Stromal cell of bone marrow (primary cell): Measurements from ENCODE around the gene WDR90.

Experiments
- DNase-seq: peaks from one replicate; pipeline ENCODE4 v3.0.0-alpha.2; 2012; ENCODE audit warnings: low read depth

Gene WDR90

DNA sequence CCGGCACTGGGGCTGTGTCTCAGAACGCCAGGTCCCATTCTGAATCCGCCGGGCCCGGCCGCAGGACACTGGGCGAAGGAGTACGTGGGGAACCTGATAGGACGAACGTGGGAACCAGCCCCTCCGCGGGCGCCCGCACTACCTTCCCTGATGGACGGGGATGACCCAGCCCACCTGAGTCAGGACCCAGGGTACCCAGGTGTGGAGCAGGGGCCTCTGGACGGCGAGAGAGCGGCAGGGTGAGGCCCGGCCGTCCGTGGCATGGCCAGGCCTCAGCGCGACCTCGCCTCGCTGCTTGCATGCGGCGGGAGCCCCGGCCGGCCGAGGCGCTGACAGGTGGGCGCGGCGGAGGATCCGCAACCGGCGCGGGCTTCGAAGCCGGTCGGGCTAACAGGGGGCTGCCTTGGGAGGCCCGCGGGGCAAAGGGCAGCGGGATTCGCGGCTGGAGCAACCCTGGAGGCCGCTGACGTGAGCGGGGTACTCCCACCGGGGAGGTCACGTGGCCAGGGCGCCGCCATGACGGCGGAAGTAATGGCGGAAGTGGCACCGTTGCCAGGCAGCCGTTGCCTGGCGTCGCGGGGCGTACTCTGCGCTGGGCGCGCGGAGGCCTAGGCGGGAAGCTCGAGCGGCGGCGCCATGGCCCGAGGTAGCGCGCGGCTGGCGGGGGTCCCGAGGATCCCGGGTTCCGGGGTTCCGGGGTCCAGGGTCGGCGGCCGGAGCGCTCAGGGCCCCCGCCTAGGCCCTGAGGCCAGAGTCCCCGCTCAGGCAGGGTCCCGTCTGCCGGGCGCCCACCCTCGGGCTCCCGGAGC lies at the start of gene WDR90:
Gene WDR90, plus strand, starts transcription at position 585 of the 809 bp plus-strand sequence. Its CDS starts 52 bp downstream, at position 637.
- peak; percentile 83 for DNase-seq

DNA sequence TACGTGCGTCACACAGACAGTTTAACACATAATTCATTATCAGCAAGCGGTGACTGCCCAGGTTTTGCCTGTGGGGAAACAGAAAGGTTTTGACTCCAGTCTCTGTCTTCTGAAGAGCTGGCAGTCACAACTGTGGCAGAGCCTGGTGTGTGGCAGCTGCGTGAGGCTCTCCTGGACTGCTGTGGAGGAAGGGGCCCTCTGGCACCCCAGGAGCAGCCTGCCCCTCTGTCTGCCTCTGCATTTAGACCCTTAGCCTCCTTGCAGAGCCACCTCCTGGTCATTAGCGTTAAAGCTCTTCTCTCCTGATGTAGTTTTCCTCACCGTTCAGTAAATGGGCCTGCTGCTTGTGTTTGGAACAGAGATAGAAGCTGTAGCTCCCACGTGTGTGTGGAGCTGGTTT lies 48.4 kb upstream of the WDR90 start:
- DNase-seq, result no peak

DNA sequence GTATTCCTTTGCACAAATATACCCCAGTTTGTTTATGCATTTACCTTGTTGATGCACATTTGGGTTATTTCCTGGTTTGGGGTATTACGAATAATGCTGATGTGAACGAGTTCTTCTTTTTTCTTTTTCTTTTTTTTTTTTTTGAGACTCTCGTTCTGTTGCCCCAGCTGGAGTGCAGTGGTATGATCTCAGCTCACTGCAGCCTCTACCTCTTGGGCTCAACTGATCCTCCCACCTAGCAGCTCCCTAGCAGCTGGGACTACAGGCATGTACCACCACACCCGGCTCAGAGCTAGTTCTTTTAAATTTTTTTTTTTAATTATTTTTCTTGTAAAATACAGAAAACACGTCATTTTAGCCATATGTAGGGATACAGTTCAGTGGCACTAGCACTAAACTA lies 45.2 kb upstream of the WDR90 start:
- DNase-seq, result no peak

DNA sequence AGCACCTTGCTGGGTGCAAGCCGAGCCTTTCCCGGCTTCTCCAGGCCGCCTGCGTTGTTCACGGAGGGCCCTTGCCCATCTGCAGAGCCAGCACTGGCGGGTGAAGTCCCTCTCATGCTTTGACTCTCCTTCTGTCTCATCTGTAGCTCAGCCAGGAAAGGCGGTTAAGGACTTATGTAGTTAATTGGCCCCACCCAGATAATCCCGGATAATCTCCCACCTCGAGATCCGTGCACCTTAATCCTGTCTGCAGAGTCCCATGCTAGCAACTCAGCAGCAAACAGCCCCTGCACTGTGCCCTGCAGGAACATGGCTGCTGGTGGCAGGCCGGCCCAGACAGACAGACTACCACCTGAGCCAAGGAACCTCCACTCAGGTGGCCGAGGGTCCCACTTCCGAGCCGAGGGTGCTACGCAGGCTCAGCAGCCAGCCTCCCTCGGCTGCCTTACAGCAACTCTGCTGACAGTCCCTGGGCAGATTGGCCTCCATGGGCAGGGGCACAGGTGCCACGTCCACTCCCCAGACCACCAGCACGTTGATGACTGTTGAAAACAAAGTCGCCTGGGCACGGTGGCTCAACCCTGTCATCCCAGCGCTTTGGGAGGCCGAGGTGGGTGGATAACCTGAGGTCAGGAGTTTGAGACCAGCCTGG lies 42.4 kb upstream of the WDR90 start:
- no peak for DNase-seq

GRCh38 chr16:608019-608418 lies 41.1 kb upstream of the WDR90 start:
- DNase-seq, result no peak

GRCh38 chr16:609316-609715 lies 39.8 kb upstream of the WDR90 start:
- DNase-seq, result no peak

DNA sequence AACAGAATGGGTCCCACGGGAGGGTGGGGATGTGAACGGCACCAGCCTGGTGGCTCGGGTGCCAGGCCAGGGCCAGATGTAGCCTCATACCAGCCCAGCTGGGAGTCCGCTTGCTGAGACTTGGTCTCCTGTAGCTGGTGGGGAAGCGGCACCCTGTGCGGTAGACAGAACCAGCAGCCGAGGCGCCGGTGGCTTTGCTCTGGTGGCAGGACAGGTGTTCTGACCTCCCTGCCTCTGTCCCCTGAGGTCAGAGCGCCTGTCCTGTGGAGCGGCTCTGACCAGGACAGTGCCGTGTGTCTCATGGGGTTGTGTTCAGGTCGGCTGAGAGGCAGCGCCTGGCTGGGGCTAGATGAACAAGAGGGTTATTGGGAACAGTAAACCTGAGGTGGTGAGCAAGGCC lies 39.2 kb upstream of the WDR90 start:
- no peak for DNase-seq

DNA sequence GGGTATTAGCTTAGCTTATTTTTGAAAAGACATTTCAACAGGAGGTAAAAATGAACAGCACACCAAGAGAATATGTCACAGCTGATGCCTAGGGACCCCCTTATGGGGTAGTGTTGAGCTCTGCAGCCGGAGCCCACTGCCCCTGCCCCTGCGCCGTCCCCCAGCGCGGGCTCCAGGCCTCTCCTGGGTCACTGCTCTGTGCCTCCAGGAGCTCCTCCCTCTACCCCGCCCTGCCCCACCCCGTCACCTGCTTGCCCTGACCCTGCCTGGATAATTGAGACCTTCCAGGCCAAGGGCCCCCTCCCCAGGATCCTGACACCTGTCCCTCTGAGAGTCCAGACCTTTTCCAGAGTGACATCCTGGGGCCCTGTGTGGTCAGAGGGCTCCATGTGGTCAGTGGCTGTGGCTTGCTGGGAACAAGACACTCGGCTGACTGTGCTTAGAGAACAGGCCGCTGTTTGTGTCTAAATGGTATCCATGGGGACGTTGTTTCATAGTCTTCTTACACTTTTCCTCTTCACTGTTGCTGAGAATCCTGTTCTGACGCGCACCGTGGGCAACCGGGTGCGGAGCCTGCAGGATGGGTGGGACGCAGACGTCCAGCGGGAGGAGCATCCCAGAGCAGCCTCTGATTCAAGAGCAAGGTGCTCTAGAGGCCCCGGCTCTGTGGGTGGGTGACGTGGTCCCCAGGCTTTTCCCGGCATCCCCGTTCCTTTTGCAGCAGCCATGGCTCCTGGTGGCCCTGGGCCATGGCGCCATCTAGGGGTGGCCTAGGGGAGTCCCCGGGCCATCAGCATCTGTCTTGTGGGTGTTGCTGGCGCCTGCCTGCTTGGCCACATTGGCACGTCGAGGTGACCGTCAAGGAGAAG lies 38.4 kb upstream of the WDR90 start:
- DNase-seq, result no peak

GRCh38 chr16:615122-615521 lies 34.0 kb upstream of the WDR90 start:
- no peak for DNase-seq

- DNase-seq, result no peak
Measured at GRCh38 chr16:616733-617586, 32.2 kb upstream of the WDR90 start.

- no peak for DNase-seq
Measured at GRCh38 chr16:617855-618254, 31.3 kb upstream of the WDR90 start.

GRCh38 chr16:619476-620100 lies 29.6 kb upstream of the WDR90 start:
- DNase-seq, result no peak

GRCh38 chr16:620700-621525 lies 28.3 kb upstream of the WDR90 start:
- no peak for DNase-seq

DNA sequence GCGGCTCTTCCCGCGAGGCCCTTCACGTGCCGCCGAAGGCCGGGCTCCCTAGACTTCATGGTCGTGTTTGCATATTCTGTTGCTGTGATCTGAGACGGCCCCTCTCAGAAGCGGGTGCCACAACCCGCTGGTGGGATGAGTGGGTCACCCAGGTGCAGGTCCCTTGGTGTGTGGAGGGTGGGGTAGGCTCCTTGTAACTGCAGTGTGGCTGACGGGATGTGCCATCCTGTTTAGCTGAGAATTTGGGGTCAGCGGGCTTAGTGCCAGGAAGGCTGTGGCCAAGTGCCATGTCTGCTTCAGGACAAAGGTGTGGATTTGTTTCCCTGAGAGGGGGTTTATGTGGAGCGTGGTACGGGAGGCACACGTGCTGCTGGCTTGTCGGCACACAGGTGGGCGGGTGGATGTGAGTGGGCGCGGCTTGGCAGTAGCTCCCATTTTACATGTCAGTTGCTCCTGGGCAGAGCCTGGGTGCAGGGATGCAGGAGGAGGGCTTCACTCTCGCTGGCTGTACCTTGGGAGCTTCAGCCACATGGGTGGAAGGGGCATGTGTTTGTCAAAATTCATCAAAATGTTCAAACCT lies 27.5 kb upstream of the WDR90 start:
- no peak for DNase-seq

- no peak for DNase-seq
Measured at GRCh38 chr16:622920-623280, 26.3 kb upstream of the WDR90 start.

DNA sequence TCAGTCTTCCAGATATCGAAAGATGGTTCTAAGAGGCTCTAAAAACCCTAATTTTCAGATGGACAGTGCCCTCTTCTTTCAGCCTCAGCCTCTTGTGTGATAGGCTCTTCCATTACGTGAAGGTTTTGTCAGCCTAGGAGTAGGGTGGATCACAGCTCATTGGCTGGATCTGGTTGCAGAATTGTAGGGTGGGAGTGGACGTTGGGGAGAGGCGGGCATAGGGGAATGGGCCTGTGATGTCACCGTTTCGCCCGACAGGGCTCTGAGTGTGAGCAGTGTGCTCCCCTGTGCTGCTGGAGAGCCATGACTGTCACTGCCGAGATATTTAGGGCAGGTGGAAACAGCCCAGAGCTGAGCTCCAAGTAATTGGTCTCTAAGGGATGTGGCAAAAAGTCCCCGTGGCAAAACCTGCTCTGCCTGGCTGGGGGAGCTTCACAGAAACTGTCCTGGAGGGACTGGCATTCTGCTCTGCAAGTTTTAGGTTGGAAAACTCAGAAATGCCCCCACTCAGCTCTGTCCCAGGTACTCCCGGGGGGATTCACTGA lies 24.6 kb upstream of the WDR90 start:
- DNase-seq, result no peak

DNA sequence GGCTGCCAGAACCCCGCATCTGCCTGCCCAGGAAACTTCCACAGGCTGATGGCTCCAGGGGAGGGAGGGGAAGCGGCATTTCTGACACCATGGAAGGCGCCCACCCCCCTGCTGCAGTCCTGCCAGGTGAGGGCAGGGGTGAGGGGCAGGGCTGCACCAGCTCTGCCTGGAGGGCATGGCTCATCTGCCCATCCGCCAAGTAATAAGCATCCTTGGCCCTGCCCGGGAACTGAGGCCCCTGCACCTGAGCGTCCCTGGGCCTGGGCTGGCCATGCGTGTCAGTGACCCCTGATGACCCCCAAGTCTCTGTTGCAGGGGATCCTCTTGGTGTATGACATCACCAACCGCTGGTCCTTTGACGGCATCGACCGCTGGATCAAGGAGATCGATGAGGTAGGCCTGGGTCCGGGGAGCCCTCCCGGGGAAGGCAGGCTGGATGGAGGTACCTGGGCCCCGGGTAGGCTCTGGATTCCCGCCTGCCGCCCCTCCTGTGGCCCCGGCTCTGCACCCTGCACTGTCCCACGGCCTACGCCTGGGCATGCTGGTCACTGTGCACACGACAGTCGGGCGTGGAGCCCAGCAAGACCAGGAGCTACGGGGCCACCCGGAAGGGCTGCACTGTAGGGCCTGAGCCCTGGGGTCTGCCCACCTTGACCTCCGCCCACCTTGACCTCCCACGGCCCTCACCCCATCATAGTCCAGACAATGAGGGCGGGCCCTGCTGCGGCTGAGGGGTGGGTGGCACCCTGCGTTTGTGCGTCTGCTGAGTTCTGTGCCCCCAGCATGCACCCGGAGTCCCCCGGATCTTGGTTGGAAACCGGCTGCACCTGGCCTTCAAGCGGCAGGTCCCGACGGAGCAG lies 23.8 kb upstream of the WDR90 start:
- DNase-seq, result no peak

- DNase-seq, result no peak
Measured at GRCh38 chr16:625977-626765, 23.0 kb upstream of the WDR90 start.
